Stimulated activated CD8-positive, alpha-beta memory T cell treated with anti-CD3 and anti-CD28 coated beads, Interleukin-4, amount 100 ng/mL, for 1 hour (primary cell): ENCODE results near the gene TSHZ2.

ENCODE experiments used
- DNase-seq, 2 donors: peaks; one replicate each; pipeline ENCODE4 v3.0.0-alpha.2; 2020; ENCODE audit warnings: low read depth in 2 of 2, low spot score in 1 of 2

The TSHZ2 gene

GRCh38 chr20:53190225-53190624, 218.1 kb downstream of the TSHZ2 start:
- DNase-seq = no peak

DNA sequence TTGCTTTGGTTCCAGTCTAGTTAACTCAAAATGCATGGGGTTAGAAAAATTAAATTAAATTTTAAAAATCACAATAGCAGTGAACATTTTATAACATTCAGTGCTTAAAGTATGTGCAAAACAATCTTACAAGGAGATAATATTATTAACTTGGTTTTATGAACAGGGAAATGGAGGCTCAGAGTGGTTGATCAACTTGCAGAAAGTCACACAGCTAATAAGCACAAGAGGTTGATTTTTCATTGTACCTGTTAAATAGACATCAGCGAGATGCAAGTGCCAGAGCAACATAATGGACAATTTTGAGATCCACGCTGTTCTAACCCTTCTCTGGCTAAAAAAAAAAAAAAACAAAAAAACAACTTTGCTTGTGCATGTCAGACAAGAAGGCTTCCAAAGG, 219.8 kb downstream of the TSHZ2 start:
- no peak for DNase-seq

DNA sequence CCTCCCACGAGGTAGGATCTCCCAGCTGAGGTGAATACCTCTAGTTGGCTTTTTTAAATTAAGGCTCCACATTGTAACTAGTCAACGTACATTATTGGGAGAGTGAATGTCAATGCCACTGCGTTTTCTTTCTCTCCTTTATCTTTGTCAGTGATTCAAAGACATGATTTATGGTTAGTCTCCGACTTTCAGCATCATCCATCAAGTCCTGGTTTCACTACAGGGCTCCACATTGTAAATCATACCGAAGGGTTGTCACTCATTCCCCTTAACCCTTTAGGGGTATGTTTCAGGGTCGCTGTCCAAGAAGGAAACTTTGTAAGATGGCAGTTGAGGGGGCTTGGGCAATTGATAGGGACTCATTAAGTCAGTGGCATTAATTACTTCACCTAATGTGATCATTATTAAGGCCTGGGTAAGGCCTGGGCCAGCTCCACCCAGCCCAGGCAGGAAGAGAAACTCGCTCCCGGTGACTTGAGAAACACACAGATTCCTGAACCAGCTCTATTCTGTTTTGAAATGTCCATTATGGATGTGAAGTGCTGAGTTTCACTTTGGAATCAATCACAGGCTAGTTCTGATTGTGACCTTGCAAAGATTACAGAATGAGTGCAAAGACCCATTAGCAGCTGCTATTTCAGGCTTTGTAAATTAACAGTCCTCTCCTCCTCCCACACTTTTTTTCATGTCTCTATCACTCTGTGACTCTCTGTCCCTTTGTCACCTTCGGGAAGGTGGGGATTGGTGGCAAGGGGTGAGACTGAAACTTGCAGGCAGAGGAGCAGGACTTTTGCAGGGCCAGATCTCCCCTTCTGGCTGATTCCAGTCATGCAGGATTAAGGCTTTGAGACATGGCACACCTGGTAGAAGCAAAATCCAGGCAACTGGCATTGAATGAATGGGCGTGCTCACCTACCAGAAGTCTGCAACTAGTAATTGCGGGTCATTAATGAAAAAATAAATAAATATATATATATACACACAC, 222.4 kb downstream of the TSHZ2 start:
- no peak for DNase-seq

- DNase-seq = no peak
Observed at GRCh38 chr20:53195876-53196610, 223.9 kb downstream of the TSHZ2 start.

DNA sequence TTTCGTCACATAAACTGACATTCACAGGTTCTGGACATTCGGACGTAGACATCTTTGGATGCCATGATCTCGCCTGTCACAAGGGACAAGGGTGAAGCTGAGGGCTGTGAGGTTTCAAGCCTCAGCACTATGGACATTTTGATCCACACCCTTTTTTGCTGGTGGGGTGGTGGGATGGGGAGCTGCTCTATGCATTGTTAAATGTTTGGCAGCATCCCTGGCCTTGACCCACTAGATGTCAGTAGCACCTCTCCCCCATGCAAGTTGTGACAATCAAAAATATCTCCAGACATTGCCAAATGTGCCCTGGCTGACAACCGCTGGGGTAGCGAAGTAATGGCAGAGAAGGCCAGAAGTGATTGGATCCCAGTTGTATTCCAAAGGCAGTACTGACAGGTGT, 229.4 kb downstream of the TSHZ2 start:
- no peak for DNase-seq

GRCh38 chr20:53202777-53203176, 230.6 kb downstream of the TSHZ2 start:
- DNase-seq = no peak

DNA sequence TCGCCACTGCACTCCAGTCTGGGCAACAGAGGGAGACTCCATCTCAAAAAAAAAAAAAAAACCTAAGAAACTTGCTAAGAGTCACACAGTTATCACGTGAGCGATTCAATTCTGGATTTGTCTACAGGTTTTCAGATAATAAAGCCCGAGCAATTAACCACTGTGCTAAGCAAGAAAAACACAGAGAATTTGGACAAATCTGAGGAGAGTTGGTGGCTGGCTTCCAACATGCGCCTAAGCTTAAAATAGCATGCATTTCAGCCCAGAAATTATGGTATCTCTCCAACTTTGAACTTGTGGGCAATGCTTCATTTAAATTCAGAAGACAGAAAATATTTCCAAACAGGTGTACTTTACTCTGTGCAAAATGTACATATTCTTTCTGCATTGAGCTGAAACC, 232.9 kb downstream of the TSHZ2 start:
- DNase-seq = no peak

- DNase-seq = no peak
Observed at GRCh38 chr20:53208110-53208832, 236.1 kb downstream of the TSHZ2 start.

DNA sequence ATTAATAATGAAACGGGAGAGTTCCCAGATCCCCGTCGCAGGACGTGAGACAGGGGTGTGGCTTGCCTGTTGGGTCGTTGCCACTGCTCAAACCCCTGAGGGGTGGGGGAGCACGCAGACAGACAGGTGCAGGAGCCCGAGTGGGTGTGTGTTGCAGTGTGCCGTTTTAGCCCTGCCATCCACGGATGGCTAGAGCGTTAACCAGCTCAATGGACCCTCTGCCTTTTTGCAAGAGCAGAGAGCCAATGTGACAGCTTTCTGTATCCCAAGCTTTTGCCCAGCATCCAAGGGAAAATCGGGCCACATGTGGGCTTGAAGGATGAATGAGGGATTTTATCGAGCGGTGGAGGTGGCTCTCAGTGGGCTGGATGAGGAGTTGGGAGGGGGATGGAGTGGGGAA, 237.9 kb downstream of the TSHZ2 start:
- no peak for DNase-seq

GRCh38 chr20:53210931-53211330, 238.8 kb downstream of the TSHZ2 start:
- no peak for DNase-seq

DNA sequence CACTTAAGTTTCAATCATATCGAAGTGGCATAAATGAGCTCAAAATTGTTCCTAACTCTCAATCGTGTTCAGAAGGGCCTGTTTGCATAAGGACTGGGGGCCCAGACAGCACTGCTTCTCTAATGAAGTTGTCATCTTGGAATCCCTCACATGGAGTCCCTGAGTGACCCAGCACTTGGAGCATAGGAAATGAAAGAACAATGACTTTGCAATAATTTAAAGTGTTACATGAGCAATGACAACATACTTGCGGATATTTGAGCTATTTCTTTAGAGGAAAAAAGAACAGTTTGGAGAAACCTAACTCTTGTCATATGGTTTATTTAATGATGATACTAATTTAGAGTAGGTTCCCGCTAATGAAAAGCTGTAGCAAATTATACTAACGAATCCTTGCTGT, 239.9 kb downstream of the TSHZ2 start:
- no peak for DNase-seq

DNA sequence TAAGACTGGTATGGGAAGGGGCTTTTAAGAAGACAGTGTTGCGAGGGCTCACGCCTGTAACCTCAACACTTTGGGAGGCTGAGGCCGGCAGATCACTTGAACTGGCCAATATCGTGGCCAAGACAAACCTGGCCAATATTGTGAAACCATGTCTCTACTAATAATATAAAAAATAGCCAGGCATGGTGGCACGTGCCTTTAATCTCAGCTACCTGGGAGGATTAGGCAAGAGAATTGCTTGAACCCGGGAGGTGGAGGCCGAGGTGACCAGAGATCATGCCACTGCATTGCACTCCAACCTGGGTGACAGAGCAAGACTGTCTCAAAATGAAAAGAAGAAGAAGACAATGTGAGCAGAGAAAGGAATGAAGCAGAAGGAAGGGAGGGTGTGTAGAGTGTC, 242.2 kb downstream of the TSHZ2 start:
- DNase-seq = no peak

DNA sequence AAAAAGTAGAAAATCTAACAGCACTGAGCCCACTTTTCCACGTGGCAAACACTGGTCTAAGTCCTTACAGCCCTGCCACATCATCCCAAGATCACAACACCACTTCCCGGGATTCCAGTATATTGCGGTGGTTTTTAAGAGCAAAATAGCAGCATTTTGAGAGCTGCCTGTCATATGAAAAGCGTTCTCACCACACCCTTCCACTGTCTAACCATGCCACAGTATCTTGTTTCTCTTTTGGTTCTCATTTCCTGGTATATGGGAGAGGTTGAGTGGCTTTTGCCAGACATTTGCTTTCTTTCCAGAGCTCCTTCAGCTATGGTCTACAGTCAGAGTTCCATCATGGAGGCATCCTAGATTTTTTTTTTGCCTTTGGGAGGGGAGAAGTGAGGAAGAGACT, 243.0 kb downstream of the TSHZ2 start:
- DNase-seq = no peak

GRCh38 chr20:53216478-53216855, 244.3 kb downstream of the TSHZ2 start:
- DNase-seq = no peak

DNA sequence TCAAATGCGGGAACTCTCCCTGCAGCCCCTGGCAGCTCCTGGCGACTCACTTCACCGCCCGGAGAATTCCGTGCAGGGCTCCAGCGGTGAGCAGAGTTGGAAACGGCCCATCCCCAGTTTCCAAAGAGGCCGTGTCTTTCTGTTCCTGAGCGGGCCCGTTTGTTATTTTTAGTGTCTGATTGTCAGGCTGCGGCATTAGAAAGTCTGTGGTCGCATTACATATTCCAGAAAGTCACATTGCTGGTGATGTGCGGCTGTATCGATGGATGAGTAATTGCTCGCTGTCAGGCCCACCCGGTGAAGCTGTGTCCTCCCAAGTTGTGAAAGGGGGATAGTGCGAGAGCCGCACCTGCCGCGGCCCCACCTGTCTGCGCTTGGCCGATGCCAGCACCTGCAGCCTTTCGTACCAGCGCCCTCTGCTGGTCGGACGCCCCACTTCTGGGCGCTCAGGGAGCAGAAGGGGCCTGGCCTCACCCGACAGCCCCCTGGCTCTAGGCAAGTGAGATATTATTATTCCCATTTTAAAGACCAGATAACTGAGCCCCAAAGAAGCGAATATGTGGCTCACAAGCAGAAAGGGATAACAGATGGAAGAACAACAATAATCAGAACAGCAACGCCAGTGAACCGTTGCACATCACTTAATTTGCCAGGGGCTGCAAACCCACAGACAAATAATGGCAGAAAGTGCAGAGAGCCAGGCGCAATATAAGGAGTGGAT, 244.9 kb downstream of the TSHZ2 start:
- DNase-seq = peak; percentile 46 to 71

GRCh38 chr20:53220482-53221307, 248.5 kb downstream of the TSHZ2 start:
- DNase-seq = no peak

DNA sequence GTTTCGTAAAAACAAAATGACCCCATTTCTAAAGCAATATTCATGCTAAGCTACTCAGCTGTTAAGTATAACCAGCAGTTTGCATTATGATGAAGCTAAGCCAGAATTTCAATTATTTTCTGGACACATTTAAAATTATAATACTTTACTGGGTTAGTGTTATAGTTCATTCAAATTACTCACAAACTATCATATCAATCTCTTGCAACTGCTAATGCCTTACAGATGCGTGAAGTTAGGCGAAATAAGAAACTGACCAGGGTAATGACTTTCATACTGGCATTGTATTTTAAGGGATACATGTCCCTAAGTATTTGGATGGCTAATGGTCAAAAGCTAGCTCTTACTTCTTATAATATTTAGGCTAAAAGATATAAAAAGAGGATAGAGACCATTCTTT, 249.6 kb downstream of the TSHZ2 start:
- no peak for DNase-seq

DNA sequence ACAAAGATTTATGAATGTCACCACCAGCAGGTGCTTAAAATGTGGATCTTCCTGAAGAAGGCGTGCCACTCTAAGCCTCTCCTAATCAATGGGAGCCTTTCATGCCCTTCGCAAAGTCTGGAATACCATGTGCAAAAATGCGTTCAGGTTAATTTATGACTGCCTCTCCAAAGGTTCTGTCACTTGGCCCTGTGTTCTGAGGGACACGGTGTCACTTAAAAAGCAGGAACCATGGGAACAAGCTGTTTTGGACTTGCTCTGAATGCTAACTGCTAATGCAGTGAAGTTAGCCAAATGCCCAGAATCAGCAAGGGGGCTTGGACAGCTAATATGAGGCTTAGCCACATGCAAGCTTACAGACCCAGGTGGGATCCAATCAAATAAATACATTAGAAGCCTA, 250.3 kb downstream of the TSHZ2 start:
- DNase-seq = no peak

GRCh38 chr20:53222932-53223331, 250.8 kb downstream of the TSHZ2 start:
- DNase-seq = no peak

DNA sequence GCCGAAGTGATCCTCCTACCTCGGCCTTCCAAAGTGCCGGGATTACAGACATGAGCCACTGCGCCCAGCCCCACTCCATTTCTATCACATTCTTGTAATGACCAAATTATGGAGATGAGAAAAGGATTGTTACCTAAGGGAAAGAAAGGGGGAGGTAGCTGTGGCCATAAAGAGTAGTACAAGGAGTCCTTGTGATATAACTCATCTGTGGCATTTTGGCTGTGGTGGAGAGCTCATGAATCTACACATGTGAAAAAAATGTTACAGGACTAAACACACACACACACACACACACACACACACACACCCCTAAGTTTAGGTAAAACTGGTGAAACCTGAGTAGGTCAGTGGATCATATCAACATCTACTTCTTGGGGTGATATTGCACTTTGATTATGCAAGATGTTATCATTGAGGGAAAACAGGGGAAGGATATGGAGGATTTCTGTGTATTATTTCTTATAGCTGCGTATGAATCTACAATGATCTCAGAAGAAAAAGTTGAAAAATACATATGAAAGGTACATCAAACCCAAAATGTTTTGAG, 251.5 kb downstream of the TSHZ2 start:
- DNase-seq = no peak
